Measurements from ENCODE around the gene IBSP. TPM values are rescaled to one million over a fixed set of nuclear protein-coding genes. Genes with fewer than 3 reads are reported as not detected.

Gene IBSP
- total and polyA plus RNA-seq, 4 donors = 0.12 to 0.37 (median 0.19) TPM; not detected in 1

DNA sequence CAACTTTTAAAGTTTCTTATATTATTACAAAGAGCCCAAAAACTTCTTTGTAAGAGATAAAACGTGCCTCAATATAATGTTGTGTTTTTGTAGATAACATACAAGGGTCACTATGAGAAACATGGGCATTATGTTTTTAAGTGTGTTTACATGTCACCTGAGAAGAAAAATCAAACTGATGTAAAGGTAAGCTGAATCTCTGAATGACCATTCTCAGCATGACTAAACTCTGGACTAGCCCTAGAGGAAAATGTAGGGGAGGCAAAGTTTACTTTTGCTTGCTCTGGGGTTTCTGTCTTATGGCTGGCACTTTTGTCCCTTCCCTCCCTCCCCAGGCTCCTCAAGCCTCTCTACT is 40.2 kb downstream of the IBSP start:
- Histone ChIP-seq H3K4me3 (no peak overlapping the region), H3K9me3 (ENCODE audit: control insufficient read depth in 4 of 4, insufficient read depth in 3 of 4, low read length in 3 of 4) (peaks cover 0 to 1% (median 0%) of the 10 kb centered on the region in 4 donors), H3K27me3 (ENCODE audit: control insufficient read depth in 3 of 3, insufficient read depth in 3 of 3, low read length in 2 of 3) (no peaks in the 10 kb centered on the region), H3K4me1 (ENCODE audit: control insufficient read depth in 5 of 5, insufficient read depth in 5 of 5, low read length in 5 of 5) (peaks cover 0 to 15% (median 5%) of the 10 kb centered on the region in 5 donors), H3K9ac (ENCODE audit: insufficient read depth in 1 of 2, low read length in 2 of 2) (peak overlapping the region in 1 of 2 donors; percentile 38), H3K36me3 (ENCODE audit: control insufficient read depth in 4 of 4, insufficient read depth in 4 of 4, low read length in 4 of 4) (no peaks in the 10 kb centered on the region), H3K27ac (ENCODE audit: low read depth in 1 of 2, low read length in 1 of 2) (no peak overlapping the region)
- TF ChIP-seq, protein P1, sequence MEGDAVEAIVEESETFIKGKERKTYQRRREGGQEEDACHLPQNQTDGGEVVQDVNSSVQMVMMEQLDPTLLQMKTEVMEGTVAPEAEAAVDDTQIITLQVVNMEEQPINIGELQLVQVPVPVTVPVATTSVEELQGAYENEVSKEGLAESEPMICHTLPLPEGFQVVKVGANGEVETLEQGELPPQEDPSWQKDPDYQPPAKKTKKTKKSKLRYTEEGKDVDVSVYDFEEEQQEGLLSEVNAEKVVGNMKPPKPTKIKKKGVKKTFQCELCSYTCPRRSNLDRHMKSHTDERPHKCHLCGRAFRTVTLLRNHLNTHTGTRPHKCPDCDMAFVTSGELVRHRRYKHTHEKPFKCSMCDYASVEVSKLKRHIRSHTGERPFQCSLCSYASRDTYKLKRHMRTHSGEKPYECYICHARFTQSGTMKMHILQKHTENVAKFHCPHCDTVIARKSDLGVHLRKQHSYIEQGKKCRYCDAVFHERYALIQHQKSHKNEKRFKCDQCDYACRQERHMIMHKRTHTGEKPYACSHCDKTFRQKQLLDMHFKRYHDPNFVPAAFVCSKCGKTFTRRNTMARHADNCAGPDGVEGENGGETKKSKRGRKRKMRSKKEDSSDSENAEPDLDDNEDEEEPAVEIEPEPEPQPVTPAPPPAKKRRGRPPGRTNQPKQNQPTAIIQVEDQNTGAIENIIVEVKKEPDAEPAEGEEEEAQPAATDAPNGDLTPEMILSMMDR (IDR thresholded peaks at IDR 0.05; ENCODE audit: control extremely low read depth, extremely low read depth) = no peak
- DNase-seq = no peak
- 0 to 4% methylated on average over 1 of the region's 1 CpG for WGBS, 2 donors
- no peak for ATAC-seq (ENCODE audit: insufficient read depth, low FRiP score)

- Histone ChIP-seq H3K36me3 (ENCODE audit: control insufficient read depth in 4 of 4, insufficient read depth in 4 of 4, low read length in 4 of 4) (no peaks in the 10 kb centered on the region), H3K27me3 (ENCODE audit: control insufficient read depth in 3 of 3, insufficient read depth in 3 of 3, low read length in 2 of 3) (no peaks in the 10 kb centered on the region), H3K4me3 (no peak overlapping the region), H3K4me1 (ENCODE audit: control insufficient read depth in 5 of 5, insufficient read depth in 5 of 5, low read length in 5 of 5) (peaks cover 0 to 13% (median 5%) of the 10 kb centered on the region in 5 donors), H3K27ac (ENCODE audit: low read depth in 1 of 2, low read length in 1 of 2) (no peak overlapping the region), H3K9ac (ENCODE audit: insufficient read depth in 1 of 2, low read length in 2 of 2) (no peak overlapping the region), H3K9me3 (ENCODE audit: control insufficient read depth in 4 of 4, insufficient read depth in 3 of 4, low read length in 3 of 4) (peaks cover 0 to 1% (median 0%) of the 10 kb centered on the region in 4 donors)
- no peak for DNase-seq
- no peak for ATAC-seq (ENCODE audit: insufficient read depth, low FRiP score)
- 89 to 93% methylated on average over 3 of the region's 3 CpGs for WGBS, 2 donors
- TF ChIP-seq, protein P1 (IDR thresholded peaks at IDR 0.05; ENCODE audit: control extremely low read depth, extremely low read depth) = no peak
Observed at GRCh38 chr4:87840149-87840548, 40.8 kb downstream of the IBSP start.

GRCh38 chr4:87843936-87844335 is 44.6 kb downstream of the IBSP start:
- Histone ChIP-seq H3K36me3 (ENCODE audit: control insufficient read depth in 4 of 4, insufficient read depth in 4 of 4, low read length in 4 of 4) (no peaks in the 10 kb centered on the region), H3K9me3 (ENCODE audit: control insufficient read depth in 4 of 4, insufficient read depth in 3 of 4, low read length in 3 of 4) (no peaks in the 10 kb centered on the region), H3K4me1 (ENCODE audit: control insufficient read depth in 5 of 5, insufficient read depth in 5 of 5, low read length in 5 of 5) (peaks cover 0 to 12% (median 3%) of the 10 kb centered on the region in 5 donors), H3K27me3 (ENCODE audit: control insufficient read depth in 3 of 3, insufficient read depth in 3 of 3, low read length in 2 of 3) (no peaks in the 10 kb centered on the region), H3K9ac (ENCODE audit: insufficient read depth in 1 of 2, low read length in 2 of 2) (no peak overlapping the region), H3K4me3 (no peak overlapping the region), H3K27ac (ENCODE audit: low read depth in 1 of 2, low read length in 1 of 2) (peak overlapping the region in 1 of 2 donors; percentile 77)
- DNase-seq (peak in 2 of 3 donors; percentile 52 to 65), ATAC-seq (ENCODE audit: insufficient read depth, low FRiP score) (peak; percentile 86)
- TF ChIP-seq, protein P1 (IDR thresholded peaks at IDR 0.05; ENCODE audit: control extremely low read depth, extremely low read depth) = no peak
- WGBS, 2 donors = 32 to 36% methylated on average over 3 of the region's 3 CpGs

GRCh38 chr4:87844452-87844851 is 45.1 kb downstream of the IBSP start:
- no peak for ATAC-seq (ENCODE audit: insufficient read depth, low FRiP score)
- H3K9ac ChIP-seq (ENCODE audit: insufficient read depth in 1 of 2, low read length in 2 of 2) = no peak overlapping the region
- H3K9me3 ChIP-seq (ENCODE audit: control insufficient read depth in 4 of 4, insufficient read depth in 3 of 4, low read length in 3 of 4) = no peaks in the 10 kb centered on the region
- no peaks in the 10 kb centered on the region for H3K27me3 ChIP-seq (ENCODE audit: control insufficient read depth in 3 of 3, insufficient read depth in 3 of 3, low read length in 2 of 3)
- H3K36me3 ChIP-seq (ENCODE audit: control insufficient read depth in 4 of 4, insufficient read depth in 4 of 4, low read length in 4 of 4) = no peaks in the 10 kb centered on the region
- no peak overlapping the region for H3K27ac ChIP-seq (ENCODE audit: low read depth in 1 of 2, low read length in 1 of 2)
- 78 to 80% methylated on average over 1 of the region's 1 CpG for WGBS, 2 donors
- H3K4me1 ChIP-seq (ENCODE audit: control insufficient read depth in 5 of 5, insufficient read depth in 5 of 5, low read length in 5 of 5) = peaks cover 0 to 12% (median 0%) of the 10 kb centered on the region in 5 donors
- no peak overlapping the region for H3K4me3 ChIP-seq
- TF ChIP-seq, protein P1 (IDR thresholded peaks at IDR 0.05; ENCODE audit: control extremely low read depth, extremely low read depth) = no peak
- no peak for DNase-seq
